T-helper 2 cell (primary cell): ENCODE measurements around the gene GSX1.
A peak's percentile ranks its signal among the peaks of the same experiment; 100 is the strongest.
"Not testable (repeated sequence)": the region's sequence is repeated elsewhere in the genome, so short reads cannot be mapped to it uniquely, and the experiment has no call there.

Experiments
- DNase-seq, 5 experiments: peaks; one replicate each; pipeline versions ENCODE4 v3.0.0 to v3.0.0-alpha.2; 2012 to 2022
- total RNA-seq, 2 donors: gene quantifications; one replicate each; lab custom pipeline; 2026; lab: John Stamatoyannopoulos, UW

Gene GSX1
- 0 reads per million in 2 donors for total RNA-seq

GRCh38 chr13:27792393-27793218 is at the start of gene GSX1:
TSS of gene GSX1 (plus strand) at chr13:27792483. CDS start at chr13:27792691, 208 bp downstream.
- DNase-seq, result peak in 3 of 5 experiments; percentile 18 to 55 (median 30)

- no peak for DNase-seq
Observed at GRCh38 chr13:27744801-27745200, 47.5 kb upstream of the GSX1 start.

DNA sequence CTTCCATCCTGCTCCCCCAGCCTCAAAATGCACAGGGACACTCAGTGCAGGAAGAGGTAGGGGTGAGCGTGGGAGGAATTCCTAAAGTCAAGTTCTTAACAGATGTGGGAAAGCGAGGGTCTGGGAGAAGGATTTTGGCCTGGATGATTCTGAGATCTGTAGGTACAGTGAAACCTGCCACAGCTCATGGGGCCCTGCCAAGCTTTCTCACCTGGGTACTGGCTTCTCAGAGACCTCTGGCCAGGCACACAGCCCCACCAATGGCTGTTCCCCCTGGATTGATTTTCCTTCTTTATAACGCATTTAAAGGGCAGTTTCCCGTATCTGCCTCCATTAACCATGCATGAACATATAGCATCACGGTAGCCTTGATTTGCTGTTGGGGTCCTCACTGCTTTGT is 47.0 kb upstream of the GSX1 start:
- DNase-seq, result no peak

DNA sequence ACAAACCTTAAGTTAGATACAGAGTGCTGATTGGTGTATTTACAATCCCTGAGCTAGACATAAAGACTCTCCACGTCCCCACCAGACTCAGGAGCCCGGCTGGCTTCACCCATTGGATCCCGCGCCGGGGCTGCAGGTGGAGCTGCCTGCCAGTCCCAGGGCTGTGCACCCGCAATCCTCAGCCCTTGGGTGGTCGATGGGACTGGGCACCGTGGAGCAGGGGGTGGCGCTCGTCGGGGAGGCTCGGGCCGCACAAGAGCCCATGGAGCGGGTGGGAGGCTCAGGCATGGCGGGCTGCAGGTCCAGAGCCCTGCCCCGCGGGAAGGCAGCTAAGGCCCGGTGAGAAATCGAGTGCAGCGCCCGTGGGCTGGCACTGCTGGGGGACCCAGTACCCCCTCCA is 44.1 kb upstream of the GSX1 start:
- not testable (repeated sequence) for DNase-seq

DNA sequence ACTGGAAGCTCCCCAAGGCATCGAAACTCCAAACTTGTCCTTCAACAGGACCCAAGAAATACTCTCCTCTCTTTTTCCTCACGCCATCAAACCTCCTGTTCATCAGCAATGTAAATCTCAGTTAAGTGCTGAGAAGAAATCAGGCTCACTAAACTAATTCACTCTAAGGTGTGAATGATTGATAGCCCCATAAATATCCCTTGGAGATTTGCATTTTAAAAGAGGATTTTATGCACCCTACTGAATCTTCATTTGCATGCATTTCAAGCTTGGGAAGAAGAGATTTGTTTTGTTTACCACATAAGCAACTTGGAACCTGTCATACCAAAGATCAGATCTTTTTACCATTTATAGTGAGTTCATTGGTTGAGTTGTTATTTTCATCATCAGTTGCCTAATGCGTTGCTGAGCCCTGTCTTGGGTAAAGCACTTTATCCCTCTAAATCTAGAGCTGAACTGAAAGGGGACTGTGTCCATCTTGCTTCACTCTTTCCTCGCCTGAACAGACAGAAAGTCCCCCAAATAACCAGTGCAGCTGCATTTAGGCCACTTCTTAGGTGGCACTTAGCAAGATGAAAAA is 40.2 kb upstream of the GSX1 start:
- no peak for DNase-seq

GRCh38 chr13:27765650-27766049 is 26.6 kb upstream of the GSX1 start:
- no peak for DNase-seq

GRCh38 chr13:27770809-27771208 is 21.5 kb upstream of the GSX1 start:
- peak in 1 of 5 experiments; percentile 30 for DNase-seq

- DNase-seq, result no peak
Observed at GRCh38 chr13:27772651-27773425, 19.4 kb upstream of the GSX1 start.

DNA sequence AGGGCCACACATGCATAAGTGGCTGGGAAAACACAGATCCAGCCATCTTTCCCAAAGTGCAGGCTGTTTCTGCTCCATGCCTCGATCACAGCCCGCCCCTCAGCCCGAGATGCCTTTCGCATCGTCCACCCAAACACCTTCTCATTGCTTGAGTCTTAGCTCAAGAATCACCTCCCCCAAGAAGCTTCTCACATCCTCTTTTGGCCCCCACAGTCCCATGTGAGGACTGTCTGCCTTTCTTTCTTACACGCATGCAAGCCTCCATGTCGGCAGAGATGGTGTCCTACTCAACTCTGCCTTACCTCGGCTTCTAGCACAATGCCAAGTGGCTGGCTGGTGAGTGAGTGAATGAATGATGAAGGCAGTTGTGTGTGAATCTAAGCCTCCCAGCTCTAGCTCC is 18.1 kb upstream of the GSX1 start:
- no peak for DNase-seq

DNA sequence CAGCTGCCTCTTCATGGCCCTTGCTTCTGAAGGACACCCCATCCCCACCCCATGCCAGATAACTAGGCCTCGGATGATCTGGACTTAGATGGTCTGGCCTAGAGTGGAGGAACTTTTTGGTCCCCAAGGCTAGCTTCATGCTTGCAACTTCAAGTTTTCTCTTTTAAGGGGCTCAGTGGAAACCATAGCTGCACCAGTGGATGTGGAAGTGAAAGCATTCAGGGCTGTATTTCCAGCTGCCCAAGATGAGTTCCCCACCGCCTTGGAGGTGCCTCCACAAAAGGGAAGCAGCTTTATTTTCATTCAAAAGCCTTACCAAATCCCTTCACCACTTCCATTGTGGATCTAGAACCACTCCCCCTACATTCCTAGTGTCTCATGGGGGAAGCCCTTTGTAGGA is 17.6 kb upstream of the GSX1 start:
- no peak for DNase-seq

DNA sequence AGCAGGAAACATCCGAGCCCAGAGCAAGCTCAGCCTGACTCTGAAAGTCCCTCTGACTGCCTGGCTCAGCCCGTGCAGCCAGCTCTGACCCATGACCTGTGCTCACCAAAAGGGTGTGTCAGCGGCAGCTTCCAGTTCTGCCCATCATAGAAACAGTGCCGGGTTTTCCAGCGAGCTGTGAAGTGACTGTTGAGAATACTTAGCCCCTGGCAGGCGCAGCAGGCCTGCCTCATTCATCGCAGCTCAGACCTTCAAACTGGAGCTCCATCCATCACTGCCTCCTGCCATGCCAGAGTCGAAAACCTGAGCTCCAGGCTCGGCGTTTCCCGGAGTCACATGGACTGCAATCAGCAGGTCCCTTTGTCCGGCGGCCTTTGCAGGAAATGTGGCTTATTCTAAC is 16.3 kb upstream of the GSX1 start:
- no peak for DNase-seq

- no peak for DNase-seq
Observed at GRCh38 chr13:27782151-27782550, 10.1 kb upstream of the GSX1 start.

GRCh38 chr13:27783111-27783510 is 9.2 kb upstream of the GSX1 start:
- no peak for DNase-seq

- DNase-seq, result no peak
Observed at GRCh38 chr13:27788271-27788670, 4.0 kb upstream of the GSX1 start.

DNA sequence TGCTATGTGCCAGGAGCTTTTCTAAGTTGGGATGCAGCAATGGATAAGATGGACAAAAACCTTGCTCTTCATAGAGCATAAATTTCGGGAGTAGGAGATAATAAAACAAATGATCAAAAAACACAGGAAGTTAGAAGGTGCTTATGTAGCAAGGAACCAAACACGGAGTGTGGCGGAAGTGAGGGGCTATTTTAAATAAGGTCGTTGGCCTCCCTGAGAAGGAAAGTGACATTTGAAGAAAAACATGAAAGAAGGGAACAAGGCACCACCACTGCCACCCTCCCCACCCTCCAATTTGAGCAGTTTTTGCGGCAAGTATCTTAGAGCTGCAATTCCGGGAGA is 3.2 kb upstream of the GSX1 start:
- peak in 1 of 5 experiments; percentile 37 for DNase-seq

DNA sequence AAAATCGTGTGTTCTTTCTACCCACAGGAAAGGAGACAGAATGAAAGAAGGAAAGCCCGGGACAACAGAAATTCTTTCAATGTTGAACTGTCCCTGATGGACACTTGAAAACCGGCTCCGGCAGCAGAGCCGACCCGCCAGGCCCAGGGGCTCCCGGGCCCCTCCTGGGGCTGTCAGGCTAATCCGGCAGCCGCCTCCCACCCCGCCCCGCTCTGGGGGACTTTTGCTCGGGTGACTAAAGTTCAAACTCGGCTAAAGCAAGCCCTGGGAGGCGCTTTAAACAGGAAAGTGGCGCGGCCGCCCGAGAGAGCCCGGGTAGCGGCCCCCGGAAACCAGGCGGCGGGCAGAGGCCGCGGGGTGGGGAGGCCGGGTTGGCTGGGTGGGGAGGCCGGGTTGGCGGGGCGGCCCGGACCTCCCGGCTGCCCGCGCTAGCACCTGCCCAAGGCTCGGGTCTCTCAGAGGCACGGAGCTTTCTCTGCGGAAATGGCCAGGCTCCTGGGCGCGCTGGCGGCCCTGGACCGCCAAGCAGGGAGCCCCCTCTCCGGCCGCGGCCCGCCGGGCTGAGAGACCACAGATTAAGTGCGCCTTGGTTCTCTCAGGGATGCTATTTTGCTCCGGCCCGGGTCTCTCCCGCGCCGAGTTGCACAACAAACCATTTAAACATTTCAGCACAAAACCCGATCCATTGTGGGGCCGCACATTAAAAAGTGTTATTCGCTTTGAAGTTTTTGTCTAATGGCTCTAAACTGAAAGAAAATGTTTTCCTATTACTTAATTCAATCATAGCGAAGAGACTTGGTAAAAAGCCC is 2.6 kb upstream of the GSX1 start:
- DNase-seq, result peak in 1 of 5 experiments; percentile 12

GRCh38 chr13:27790523-27790922 is 1.8 kb upstream of the GSX1 start:
- DNase-seq, result no peak

- no peak for DNase-seq
Observed at GRCh38 chr13:27791146-27791900, 960 bp upstream of the GSX1 start.

DNA sequence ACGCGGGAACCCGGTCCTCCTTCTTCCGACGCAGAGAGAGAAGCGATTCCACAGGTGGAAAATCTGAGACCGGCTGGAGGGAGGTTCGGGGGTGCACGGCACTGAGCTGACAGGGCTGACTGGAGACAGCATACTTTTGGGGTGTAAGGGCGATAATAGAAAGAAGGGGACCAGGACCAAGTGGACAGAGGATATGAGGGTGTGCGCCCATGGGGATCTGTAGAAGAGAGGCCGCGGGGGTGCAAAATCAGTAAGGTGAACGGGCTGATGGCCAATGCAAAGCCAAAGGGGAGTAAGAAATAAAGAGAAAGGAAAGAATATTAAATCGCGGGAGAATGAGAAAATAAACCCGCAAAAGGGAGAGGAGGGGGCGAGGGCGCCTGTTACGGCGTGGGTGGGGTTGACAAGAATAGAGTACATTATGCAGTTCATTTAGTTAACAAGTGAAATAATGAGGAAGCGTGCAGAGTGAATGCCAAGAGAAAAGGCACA is 336 bp upstream of the GSX1 start:
- DNase-seq, result no peak

- peak in 1 of 5 experiments; percentile 26 for DNase-seq
Observed at GRCh38 chr13:27793507-27794367, 1.5 kb downstream of the GSX1 start.

DNA sequence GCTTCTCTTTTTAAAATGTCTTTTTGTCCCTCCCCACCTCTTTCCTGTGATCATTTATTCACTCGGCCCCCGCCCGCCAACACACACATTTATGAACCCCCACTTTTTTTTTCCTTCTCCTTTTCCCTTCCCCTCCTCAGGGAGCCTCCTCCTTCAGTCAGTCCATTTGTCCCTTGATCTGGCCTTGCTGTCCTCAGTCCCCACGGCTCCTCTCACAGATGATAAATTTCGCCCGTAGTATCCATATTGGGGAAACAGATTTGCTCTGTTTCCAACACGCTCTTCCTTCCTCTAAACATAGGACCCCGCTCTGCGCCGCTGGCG is 2.0 kb downstream of the GSX1 start:
- DNase-seq, result no peak
